GM19467 (cell line): ENCODE data around the gene TCF15.
"Not testable (repeated sequence)": the region's sequence is repeated elsewhere in the genome, so short reads cannot be mapped to it uniquely, and the experiment has no call there.

Experiments used
- ATAC-seq: cut with Tn5 transposase; IDR thresholded peaks from one replicate; pipeline ENCODE4 v1.9.1; 2021; ENCODE audit warnings: mild to moderate bottlenecking, moderate library complexity; ENCODE audit not compliant: unreplicated experiment

Gene TCF15

GRCh38 chr20:584161-584970, 25.7 kb downstream of the TCF15 start:
- no peak for ATAC-seq

GRCh38 chr20:582204-582603, 27.9 kb downstream of the TCF15 start:
- ATAC-seq, result no peak

GRCh38 chr20:578940-579690, 31.0 kb downstream of the TCF15 start:
- ATAC-seq, result not testable (repeated sequence)

- no peak for ATAC-seq
Measured at GRCh38 chr20:577167-577791, 32.8 kb downstream of the TCF15 start.

- ATAC-seq, result no peak
Measured at GRCh38 chr20:576156-576555, 34.0 kb downstream of the TCF15 start.

- ATAC-seq, result no peak
Measured at GRCh38 chr20:575230-575629, 34.9 kb downstream of the TCF15 start.

GRCh38 chr20:574297-574942, 35.7 kb downstream of the TCF15 start:
- ATAC-seq, result no peak

GRCh38 chr20:573414-574296, 36.5 kb downstream of the TCF15 start:
- ATAC-seq, result no peak

- ATAC-seq, result no peak
Measured at GRCh38 chr20:572727-573126, 37.4 kb downstream of the TCF15 start.

GRCh38 chr20:571754-572441, 38.2 kb downstream of the TCF15 start:
- ATAC-seq, result no peak

- no peak for ATAC-seq
Measured at GRCh38 chr20:568673-569415, 41.3 kb downstream of the TCF15 start.

GRCh38 chr20:568097-568652, 41.9 kb downstream of the TCF15 start:
- no peak for ATAC-seq

GRCh38 chr20:564192-564591, 45.9 kb downstream of the TCF15 start:
- no peak for ATAC-seq

- ATAC-seq, result no peak
Measured at GRCh38 chr20:563187-563586, 46.9 kb downstream of the TCF15 start.

GRCh38 chr20:562232-562897, 47.7 kb downstream of the TCF15 start:
- no peak for ATAC-seq

- no peak for ATAC-seq
Measured at GRCh38 chr20:561437-562231, 48.5 kb downstream of the TCF15 start.

- ATAC-seq, result no peak
Measured at GRCh38 chr20:560680-561079, 49.4 kb downstream of the TCF15 start.
